NCI-H128 (cell line): ENCODE measurements around the gene TOR1AIP2.
A peak's percentile ranks its signal among the peaks of the same experiment; 100 is the strongest.

ENCODE experiments used
- DNase-seq: peaks from one replicate; lab custom pipeline; 2025; ENCODE audit not compliant: unreplicated experiment; lab: John Stamatoyannopoulos, UW

TOR1AIP2 gene

GRCh38 chr1:179877586-179878265, at the start of gene TOR1AIP2:
Gene TOR1AIP2 (minus strand): TSS chr1:179877803. CDS start chr1:179852665, 25,138 bp downstream.
- DNase-seq = peak; percentile 74

DNA sequence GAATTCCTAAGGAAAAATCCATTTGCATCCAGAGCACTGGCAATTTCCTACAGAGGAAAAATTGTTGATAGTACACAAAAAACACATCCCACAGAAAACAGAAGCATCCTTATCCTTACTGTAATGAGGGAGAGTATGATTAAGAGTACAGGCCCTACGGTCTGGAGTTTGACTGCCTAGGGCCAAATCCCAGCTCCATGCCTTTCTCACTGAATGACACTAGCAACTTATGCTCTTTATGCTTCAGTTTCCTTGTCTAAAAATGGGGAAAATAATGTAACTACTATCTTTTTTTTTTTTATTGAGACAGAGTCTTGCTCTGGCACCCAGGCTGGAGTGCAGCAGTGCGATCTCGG, 49.2 kb upstream of the TOR1AIP2 start:
- DNase-seq = no peak

DNA sequence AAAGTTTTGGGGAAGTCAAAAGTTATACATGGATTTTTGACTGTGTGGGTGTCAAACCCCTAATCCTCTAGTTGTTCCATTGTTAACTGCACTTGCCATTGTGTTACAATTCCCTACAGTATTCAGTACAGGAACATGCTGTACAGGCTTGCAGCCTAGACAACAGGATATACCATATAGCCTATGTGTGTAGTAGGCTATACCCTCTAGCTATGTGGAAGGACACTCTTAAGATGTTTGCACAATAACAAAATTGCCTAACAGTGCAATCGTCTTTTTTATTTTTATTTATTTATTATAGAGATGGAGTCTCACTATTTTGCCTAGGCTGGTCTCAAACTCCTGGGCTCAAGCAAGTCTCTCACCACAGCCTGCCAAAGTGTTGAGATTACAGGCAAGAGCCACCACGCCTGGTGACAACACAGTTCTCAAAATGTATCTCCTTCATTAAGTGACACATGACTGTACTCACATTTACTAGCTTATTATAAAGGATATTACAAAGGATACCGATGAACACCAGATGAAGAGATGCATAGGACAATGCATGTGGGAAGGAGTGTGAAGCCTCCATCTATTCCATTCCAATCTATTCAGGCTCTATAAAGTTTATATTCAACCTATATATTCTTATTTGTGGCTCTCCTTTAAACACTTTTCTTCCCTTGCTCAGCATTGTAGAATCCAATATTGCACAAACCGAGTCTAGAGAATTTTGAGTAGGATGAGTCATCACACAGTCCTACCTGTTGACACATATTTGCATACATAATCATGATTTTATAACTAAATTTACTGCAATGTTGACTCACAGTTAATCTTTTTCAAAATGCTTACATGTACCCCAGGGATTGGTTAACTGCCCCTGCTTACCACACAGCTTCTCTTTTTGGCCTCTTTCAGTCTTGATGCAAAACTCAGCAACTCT, 48.6 kb upstream of the TOR1AIP2 start:
- DNase-seq = no peak

DNA sequence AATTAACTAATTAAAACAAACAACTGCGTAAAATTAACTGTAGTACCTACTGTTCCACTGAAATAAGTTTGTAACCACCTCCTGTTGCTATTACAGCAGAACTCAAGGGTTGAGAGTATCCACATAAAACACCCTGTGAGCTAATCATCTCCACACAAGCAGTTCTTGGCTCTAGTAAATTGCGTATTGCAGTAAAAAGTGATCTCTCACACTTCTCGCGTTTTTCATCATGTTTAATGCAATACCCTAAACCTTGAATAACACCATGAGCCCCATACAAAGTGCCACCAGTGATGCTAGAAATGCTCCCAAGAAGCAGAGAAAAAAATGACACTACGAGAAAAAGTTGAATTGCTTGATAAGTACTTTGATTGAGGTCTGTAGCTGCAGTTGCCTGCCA, 47.7 kb upstream of the TOR1AIP2 start:
- no peak for DNase-seq

- no peak for DNase-seq
These were observed 46.7 kb upstream of the TOR1AIP2 start for GRCh38 chr1:179924268-179924667.

- DNase-seq = no peak
These were observed 45.4 kb upstream of the TOR1AIP2 start for GRCh38 chr1:179923029-179923428.

DNA sequence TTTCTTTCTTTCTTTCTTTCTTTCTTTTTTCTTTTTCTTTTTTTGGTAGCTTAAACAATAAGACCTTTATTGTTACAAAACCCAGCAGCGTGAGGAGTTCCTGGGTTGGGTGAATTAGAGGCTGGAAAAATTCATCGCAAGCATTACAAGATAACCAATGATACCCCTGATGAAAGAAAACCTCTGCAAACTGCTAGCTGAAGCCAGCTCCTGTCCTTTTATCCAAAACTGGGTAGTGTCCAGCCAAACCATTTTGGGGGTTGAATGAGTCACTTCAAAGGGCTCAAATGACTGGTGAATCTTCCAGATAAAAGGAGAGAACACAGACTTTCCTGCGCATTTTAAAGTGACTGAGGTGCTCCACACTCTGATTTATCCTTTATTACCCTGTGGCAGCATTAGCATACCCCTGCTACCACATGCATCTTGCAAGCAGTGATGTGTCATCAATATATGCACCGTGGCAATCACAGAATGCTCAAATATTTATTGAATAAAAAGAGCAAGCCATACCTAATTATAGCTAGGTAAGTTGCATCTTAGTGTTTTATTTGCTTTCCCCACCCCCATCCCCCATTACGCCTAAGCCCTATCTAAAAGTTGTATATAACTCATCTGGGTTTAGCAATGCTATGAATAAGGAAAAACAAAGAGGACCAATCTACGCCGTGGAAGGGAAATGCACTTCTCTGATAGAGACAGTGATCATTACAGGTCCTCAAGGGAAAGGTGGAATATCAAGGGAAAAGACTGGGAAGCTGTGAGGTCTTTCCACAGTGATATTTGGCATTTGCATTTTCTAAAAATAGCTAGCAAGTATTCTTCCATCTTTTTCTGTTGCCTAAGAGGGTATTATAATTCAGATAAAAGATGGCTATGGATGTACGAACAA, 44.6 kb upstream of the TOR1AIP2 start:
- no peak for DNase-seq

DNA sequence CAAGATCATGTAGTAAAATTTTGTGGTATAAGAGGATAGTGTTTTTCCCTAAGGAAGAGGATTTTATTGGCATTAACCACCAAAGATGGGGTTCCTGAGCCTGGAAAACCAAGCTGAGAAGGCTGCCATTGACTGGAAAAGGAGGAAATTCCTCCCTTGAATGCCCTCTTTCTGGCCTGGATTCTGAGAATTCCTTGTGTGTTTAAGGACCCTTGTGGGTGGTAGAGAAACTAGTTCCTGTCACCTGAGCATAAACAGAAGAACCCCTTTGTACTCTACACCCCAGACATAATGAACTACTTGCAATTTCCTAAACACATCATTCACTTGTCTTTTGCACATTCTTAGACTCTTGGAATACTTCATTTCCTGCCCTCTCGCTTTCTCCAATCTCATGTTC, 43.9 kb upstream of the TOR1AIP2 start:
- no peak for DNase-seq

- DNase-seq = no peak
These were observed 40.2 kb upstream of the TOR1AIP2 start for GRCh38 chr1:179917601-179918429.

DNA sequence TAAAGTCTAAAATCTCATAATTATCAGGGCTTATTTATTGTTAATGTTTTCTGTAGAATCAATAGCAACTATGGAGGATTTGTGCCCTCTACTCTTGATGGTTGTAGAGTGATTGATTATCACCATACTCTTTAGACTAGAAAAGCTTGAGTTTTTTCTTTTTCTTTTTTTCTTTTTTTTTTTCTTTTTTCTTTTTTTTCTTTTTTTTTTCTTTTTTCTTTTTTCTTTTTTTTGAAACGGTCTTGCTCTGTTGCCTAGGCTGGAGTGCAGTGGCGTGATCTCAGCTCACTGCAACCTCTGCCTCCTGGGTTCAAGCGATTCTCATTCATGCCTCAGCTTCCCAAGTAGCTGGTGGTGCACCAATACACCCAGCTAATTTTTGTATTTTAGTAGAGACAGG, 34.2 kb upstream of the TOR1AIP2 start:
- no peak for DNase-seq

DNA sequence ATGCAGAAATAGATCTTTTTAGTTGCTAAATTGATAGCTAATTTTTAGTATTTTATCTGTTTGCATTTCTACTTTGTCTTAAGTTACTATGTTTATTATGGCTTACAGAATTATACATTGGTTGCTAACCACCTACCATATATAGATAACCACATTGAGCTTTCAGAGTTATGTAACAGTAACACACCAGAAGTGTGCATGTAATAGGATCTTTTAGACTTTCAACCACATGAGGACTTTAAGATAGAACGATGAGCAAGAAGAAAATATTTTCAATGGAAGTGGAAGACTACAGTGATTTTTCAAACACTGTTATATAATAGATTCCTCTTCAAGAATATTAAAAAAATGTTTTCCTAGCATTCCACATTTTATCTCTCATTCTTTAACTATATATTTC, 33.3 kb upstream of the TOR1AIP2 start:
- DNase-seq = no peak

DNA sequence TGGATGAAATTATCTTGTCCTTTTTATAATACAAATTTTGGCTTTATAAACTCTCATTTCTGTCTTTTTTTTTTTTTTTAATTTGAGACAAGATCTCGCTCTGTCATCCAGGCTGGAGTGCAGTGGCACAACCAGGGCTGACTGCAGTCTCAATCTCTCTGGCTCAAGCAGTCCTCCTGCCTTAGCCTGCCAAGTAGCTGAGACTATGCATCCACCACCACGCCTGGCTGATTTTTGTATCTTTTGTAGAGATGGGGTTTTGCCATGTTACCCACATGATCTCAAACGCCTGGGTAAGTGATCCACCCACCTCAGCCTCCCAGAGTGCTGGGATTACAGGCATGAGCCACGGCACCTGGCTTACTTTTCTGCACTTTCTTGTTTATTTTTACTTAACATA, 12.0 kb upstream of the TOR1AIP2 start:
- DNase-seq = no peak

GRCh38 chr1:179888071-179888470, 10.5 kb upstream of the TOR1AIP2 start:
- no peak for DNase-seq

- DNase-seq = no peak
These were observed 6.1 kb upstream of the TOR1AIP2 start for GRCh38 chr1:179883745-179884138.

DNA sequence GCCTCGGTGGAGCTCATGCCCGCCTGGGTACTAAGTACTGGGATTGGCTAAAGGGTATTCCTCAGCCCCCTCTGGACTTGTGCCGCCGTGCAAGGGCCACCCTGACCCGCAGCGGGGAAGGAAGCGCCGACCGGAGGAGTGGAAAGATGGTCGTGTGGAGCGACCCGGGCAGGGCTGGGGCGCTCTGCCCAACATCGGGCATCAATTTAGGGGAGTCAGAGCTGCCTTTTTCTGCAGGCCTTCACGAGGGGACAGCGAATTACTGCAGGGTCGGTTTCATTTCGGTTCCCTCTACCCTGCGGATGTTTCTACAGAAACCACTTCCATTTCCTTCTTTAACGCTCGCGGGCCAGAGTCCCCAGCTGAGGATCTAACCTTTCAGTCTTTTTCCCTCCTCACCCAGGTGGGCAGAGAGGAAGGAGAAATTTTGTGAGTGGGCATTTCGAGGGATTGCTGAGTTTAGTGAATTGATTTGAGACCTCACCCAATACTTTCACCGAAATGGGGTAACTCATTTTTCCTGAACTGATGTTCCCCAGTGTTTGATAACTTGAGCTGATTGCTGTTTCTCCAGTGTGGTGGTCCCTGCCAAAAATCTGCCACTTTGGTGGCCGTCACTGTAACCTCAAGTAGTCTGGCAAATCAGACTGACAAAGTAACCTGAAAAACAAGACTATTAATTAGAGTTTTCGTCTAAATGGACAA, 5.6 kb upstream of the TOR1AIP2 start:
- no peak for DNase-seq

DNA sequence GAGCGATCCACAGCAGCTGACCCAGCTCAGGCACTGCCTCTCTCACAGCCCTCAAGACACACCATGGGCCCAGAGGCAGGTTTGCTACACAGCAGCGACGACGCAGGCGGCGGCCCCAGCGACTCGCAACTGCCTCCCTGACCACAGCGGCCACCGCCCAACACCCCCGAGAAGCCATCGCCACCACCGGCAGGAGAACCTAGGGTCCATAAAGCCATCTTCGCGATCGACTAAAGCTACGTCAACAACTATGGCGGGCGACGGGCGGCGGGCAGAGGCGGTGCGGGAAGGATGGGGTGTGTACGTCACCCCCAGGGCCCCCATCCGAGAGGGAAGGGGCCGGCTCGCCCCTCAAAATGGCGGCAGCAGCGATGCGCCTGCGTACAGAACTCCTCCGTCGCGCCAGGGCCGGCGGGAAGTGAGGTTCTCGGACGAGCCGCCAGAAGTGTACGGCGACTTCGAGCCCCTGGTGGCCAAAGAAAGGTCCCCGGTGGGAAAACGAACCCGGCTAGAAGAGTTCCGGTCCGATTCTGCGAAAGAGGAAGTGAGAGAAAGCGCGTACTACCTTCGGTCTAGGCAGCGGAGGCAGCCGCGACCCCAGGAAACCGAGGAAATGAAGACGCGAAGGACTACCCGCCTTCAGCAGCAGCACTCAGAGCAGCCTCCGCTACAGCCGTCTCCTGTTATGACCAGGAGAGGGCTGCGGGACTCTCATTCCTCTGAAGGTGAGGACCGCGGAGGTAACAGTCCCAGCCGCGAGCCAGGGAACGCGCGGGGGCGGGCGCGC, 4.8 kb upstream of the TOR1AIP2 start, which contains the start of gene TOR1AIP1:
Gene TOR1AIP1 (plus strand): TSS at position 33 of the 787 bp plus-strand sequence. CDS start 218 bp downstream, at position 251.
- DNase-seq = peak; percentile 99

DNA sequence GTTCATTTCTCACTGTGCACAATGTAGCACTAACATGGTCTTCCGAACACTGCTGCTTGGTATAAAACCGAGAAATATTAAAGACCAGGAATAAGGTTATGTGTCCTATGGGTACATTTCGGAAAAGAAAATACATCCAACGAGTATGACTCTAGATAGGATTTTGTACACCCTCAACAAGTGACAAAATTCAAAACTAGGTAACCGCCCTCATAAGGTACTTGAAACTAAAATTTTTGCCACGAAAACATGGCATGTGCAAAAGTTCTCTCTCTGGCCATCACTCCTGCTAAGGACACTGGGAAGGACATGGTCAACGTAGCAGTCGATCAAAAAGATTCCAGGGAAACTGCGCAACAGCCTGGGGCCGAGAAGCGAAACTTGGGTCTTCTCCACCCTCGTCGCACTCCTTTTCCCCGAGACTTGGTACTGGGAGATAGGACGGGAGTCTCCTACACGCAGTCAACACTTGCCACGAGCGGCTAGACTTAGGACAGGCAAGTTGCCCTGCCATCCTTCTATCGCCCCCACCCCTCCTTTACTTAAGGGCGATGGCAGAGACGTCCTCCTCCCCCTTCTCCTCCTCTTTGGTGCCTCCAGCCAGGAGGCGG, 4.1 kb upstream of the TOR1AIP2 start:
- no peak for DNase-seq

GRCh38 chr1:179879797-179880196, 2.2 kb upstream of the TOR1AIP2 start:
- no peak for DNase-seq
